Astrocyte of the spinal cord (primary cell): ENCODE results near the gene ASB16.

Experiments used
- DNase-seq: peaks from one replicate; pipeline ENCODE4 v3.0.0; 2011; ENCODE audit warnings: low read depth, low spot score
- H3K4me3 ChIP-seq: 2 replicates; pipeline ENCODE4 v1.5.1; 2011; ENCODE audit warnings: low read depth, mild to moderate bottlenecking, low read length, moderate library complexity
- in situ Hi-C: cut with HindIII; loops from 2 replicates; pipeline ENCODE4 v1.10.0; 2017; ENCODE audit warnings: low sequenced_read_pairs
- TF ChIP-seq, protein P1 (sequence below): IDR thresholded peaks from 2 replicates; pipeline ENCODE4 v1.5.1; 2012; ENCODE audit warnings: low read depth, mild to moderate bottlenecking, low read length, inconsistent platforms

The ASB16 gene

GRCh38 chr17:44191369-44191768 lies 20.9 kb downstream of the ASB16 start:
- H3K4me3 ChIP-seq = no peak overlapping the region
- DNase-seq = no peak
- in situ Hi-C loops = no loop called here
- TF ChIP-seq, protein P1, sequence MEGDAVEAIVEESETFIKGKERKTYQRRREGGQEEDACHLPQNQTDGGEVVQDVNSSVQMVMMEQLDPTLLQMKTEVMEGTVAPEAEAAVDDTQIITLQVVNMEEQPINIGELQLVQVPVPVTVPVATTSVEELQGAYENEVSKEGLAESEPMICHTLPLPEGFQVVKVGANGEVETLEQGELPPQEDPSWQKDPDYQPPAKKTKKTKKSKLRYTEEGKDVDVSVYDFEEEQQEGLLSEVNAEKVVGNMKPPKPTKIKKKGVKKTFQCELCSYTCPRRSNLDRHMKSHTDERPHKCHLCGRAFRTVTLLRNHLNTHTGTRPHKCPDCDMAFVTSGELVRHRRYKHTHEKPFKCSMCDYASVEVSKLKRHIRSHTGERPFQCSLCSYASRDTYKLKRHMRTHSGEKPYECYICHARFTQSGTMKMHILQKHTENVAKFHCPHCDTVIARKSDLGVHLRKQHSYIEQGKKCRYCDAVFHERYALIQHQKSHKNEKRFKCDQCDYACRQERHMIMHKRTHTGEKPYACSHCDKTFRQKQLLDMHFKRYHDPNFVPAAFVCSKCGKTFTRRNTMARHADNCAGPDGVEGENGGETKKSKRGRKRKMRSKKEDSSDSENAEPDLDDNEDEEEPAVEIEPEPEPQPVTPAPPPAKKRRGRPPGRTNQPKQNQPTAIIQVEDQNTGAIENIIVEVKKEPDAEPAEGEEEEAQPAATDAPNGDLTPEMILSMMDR = no peak

GRCh38 chr17:44191941-44192496 lies 21.5 kb downstream of the ASB16 start:
- in situ Hi-C loops = no loop called here
- DNase-seq = no peak
- no peak overlapping the region for H3K4me3 ChIP-seq
- TF ChIP-seq, protein P1 = no peak

GRCh38 chr17:44192750-44193149 lies 22.2 kb downstream of the ASB16 start:
- TF ChIP-seq, protein P1 = no peak
- no peak overlapping the region for H3K4me3 ChIP-seq
- in situ Hi-C loops = no loop called here
- DNase-seq = no peak

DNA sequence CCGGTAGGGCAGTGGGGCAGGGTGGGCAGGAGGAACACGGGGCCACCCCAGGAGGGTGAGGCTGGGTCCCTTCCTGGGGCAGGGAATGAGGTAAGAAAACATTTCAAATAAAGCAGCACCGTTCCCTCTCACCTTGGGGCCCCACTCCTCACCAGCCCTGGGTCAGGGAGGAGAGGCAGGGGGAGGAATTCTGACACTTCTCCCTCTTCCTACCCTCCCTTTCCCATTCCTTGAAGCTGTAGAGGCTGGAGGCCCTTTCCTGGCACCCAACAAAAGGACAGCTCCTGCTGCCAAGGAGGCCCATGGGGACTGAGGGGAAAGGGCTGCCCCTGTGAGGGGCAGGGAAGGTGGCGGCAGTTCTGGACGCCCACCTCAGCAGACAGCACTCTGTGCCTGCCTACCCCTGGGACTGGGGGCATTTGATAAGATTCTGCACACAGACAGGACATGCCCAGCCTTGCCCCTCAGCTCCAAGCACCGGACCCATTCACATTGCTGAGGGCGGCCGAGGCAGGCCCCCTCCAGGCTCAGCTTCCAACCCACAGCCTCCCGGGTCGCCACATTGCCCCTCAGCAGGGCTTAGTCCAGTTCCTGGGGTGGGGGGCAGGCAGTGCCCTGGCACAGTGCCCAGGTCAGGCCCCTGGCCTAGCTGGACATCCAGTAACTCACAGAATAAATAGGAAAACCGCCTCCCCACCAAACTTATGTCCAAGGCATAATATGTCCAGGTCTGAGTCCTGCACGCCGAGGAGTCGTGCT lies 23.0 kb downstream of the ASB16 start:
- H3K4me3 ChIP-seq = no peak overlapping the region
- in situ Hi-C loops = no loop called here
- DNase-seq = no peak
- TF ChIP-seq, protein P1 = no peak

- TF ChIP-seq, protein P1 = no peak
- no peak for DNase-seq
- H3K4me3 ChIP-seq = no peak overlapping the region
- in situ Hi-C loops = no loop called here
These were observed 26.6 kb downstream of the ASB16 start for GRCh38 chr17:44197107-44197506.

DNA sequence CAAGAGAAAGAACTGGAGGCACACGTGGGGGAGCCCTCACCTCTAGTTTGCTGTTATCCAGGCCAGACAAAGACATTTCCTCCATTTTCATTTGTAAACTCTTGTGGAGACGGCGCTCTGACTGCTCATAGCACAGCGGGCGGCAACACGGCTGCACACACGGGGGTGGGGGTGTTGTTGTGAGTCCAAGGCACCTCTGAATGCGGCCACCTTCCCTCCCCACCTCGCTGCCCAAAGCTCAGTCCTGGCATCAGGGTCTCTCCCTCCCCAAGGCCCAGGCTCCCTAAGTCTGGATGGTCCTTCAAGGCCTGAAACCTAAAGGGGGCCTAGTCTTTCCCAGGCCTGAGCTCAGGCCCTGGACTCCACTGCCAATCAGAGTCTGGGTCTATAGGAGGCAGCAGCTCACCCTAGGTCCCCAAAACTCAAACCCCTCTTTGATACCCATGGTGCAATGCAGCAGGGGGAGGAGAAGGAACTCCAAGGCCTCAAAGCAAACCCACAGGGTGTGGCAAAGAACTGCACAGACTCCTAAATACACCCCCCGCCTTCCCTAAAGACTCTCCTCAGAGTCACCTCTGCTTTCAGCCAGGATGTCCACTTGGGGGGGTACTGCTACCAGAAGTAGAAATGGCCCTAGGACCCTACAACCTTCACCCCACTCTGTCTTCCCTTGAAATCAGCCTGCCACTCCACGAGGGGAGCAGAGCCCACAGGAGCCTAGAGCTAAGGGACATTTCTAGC lies 27.6 kb downstream of the ASB16 start:
- TF ChIP-seq, protein P1 = peak; percentile 28
- in situ Hi-C loops = no loop called here
- DNase-seq = peak; percentile 43
- peak overlapping the region; percentile 77 for H3K4me3 ChIP-seq
